22Rv1 (cell line): ENCODE measurements around the gene AFP.

Experiments
- ZFX ChIP-seq: fragments of 450-650 bp; IDR thresholded peaks from 2 replicates; pipeline ENCODE4 v1.6.1; 2017; ENCODE audit warnings: antibody characterized with exemption, borderline replicate concordance
- TF ChIP-seq, protein P1 (sequence below): fragments of 450-650 bp; IDR thresholded peaks from 2 replicates; pipeline ENCODE4 v1.5.1; 2017; ENCODE audit warnings: mild to moderate bottlenecking

DNA sequence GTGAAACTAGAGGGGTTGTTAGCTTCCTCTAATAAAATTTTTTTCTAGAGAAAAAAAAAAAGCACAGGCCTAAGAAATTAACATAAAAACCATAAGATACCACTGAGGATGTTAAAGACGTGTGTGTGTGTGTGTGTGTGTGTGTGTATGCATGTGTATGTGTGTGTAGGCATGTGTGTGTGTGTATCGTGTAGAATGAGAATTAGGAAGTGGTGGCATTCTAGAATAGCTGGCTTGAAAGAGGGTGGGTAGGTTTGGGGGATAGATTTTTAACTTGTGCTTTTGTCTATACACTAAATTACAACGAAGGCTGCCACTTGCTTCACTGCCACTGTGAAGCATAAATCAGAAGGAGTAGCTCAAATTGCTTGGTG, 23.0 kb downstream of the AFP start:
- TF ChIP-seq, protein P1, sequence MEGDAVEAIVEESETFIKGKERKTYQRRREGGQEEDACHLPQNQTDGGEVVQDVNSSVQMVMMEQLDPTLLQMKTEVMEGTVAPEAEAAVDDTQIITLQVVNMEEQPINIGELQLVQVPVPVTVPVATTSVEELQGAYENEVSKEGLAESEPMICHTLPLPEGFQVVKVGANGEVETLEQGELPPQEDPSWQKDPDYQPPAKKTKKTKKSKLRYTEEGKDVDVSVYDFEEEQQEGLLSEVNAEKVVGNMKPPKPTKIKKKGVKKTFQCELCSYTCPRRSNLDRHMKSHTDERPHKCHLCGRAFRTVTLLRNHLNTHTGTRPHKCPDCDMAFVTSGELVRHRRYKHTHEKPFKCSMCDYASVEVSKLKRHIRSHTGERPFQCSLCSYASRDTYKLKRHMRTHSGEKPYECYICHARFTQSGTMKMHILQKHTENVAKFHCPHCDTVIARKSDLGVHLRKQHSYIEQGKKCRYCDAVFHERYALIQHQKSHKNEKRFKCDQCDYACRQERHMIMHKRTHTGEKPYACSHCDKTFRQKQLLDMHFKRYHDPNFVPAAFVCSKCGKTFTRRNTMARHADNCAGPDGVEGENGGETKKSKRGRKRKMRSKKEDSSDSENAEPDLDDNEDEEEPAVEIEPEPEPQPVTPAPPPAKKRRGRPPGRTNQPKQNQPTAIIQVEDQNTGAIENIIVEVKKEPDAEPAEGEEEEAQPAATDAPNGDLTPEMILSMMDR, result no peak
- no peak for TF ChIP-seq ZFX
